EL (cell line): Measurements from ENCODE around the gene MRM2.

Experiments
- DNase-seq: peaks from one replicate; pipeline ENCODE4 v3.0.0-alpha.2; 2016

The MRM2 gene

DNA sequence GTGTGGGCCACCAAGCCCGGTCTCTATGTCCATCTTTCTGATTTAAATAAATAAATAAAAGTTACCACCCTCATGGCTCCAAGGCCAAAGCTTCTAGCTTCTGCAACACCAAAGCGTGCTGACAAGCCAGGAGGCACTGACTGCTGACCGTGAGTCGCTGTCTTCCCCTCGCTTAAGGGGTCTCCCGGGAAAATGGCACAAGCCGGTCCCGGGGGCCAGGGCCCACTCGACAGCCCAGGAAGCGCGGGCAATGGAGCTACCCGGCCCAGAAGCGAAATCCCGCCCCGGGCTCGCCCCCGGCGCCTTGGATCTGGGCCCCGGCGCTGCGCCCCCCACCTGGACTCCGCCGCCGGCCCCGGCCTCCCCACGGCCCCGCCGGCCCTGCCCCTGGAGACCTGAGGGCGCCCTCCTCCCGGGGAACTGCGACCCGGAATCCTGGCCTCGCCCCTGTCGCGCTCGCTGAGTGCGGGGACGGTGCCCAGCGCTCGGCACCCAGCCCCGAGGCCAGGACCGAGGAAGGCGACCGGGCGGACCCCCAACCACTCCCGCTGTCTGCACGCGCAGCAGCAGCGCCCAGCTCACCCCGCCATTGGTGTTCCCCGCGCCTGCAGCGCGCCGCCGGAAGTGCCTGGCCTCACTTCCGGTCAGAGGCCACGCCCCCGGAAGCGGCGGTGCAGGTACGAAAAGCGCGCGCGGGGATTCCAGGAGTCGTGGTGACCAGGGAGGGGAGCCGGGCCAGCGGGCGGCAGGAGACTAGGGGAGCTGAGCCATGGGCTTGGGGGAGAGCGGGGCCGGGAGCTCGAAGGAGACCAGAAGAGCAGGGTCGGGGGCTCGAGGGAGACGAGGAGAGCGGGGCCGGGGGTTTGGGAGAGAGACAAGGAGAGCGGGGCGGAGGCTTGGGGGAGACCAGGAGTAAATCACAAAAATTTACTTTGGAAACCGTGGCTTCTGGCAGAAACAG lies at the start of gene MRM2, which contains the start of gene NUDT1:
Gene MRM2 (minus strand): TSS at position 626 of the 961 bp plus-strand sequence. CDS start 36 bp downstream, at position 590.
Gene NUDT1 (plus strand): TSS at position 647 of the 961 bp plus-strand sequence. CDS start 2,349 bp downstream, outside the sequence.
- DNase-seq, result peak; percentile 80

DNA sequence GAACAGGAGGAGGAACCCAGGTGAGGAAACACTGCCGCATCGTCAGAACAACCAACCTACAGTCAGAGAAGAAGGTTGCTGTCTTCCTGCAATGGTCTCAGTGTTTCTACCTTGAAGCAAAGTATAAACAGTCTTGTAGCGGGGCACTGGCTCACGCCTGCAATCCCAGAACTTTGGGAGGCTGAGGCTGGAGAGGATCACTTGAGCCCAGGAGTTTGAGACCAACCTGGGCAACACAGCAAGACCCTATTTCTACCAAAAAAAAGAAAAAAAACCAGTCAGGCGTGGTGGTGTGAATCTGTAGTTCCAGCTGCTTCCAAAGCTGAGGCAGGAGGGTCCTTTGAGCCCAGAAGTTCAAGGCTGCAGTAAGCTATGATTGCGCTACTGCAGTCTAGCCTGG lies 48.9 kb upstream of the MRM2 start:
- no peak for DNase-seq

DNA sequence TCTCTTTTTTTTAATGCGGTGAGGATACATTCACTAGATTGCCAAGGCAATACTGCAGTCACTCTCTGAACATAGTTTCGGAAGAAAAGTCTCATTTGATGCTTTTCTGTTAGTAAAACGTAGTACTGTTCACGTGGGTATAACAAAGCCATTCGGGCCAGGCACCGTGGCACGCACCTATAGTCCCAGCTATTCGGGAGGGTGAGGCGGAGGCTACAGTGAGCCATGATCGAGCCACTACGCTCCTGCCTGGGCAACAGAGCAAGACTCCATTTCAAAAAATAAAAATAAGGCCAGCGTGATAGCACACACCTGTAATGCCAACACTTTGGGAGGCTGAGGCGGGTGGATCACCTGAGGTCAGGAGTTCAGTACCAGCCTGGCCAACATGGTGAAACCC lies 47.6 kb upstream of the MRM2 start:
- DNase-seq, result no peak

DNA sequence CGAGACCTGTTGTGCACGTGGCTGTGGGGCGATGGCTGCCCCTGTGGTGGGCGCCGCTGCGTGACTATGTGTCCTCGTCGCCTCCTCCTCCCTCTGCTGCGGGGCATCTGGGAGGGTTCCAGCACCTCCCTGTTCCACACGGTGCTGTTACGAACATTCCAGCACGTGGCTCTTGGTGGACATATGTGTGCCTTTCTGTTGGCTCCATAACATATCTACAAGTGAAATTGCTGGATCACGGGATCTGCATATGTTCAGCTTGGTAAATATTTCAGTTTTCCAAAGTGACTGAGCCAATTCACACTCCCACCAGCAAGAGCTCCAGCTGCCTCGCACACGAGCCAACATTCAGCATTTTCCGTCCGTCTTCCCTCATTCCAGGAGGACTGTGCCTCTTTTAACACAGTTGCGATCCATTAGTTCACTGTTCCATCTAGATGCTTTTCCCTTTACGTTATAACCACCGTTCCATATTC lies 47.1 kb upstream of the MRM2 start:
- DNase-seq, result no peak

DNA sequence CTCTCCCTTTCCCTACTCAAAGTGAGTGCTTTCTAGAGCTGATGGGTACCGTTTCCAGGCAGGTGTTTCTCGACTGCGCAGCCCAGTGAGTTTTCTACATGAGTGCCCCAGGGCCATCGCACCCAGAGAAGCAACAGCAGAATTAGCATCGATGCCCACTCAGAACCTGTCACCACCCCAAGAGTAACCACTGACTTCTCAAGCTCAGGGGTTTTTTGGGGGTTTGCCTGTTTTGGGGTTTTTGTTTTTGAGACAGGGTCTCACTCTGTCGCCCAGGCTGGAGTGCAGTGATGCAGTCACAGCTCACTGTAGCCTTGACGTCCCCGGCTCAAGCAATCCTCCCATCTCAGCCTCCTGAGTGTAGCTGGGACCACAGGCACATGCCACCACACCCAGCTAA lies 46.5 kb upstream of the MRM2 start:
- no peak for DNase-seq

DNA sequence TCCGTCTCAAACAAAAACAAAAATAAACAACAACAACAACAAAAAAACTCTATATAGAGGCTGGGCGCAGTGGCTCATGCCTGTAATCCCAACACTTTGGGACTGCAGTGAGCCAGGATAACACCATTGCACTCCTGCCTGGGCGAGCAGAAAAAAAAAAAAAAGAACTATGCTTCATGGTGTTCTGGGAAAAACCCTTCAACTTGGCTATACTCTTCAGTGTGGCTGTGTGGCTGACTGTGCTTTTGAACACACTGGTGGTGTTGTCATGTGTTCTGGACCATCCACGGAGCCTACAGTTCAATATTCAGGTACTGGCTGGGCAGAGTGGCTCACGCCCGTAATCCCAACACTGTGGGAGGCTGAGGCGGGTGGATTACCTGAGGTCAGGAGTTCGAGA lies 45.7 kb upstream of the MRM2 start:
- DNase-seq, result no peak

DNA sequence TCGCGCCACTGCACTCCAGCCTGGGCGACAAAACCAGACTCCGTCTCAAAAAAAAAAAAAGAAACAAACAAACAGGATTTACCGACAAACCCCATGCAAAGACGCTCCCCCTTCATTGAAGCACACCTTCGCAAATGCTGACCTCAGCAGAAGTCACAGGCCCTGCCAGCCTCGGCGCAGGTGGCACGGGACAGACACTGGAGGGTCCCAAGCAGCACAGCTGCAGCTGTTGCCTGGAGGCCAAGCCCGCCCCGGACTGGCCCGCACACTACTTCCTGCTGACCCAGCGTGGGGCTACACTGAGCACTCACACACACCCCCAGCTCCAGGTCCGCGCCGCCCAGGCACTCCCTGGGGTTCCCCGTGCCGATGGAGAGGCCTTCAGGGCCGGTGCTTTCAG lies 41.1 kb upstream of the MRM2 start:
- DNase-seq, result no peak

DNA sequence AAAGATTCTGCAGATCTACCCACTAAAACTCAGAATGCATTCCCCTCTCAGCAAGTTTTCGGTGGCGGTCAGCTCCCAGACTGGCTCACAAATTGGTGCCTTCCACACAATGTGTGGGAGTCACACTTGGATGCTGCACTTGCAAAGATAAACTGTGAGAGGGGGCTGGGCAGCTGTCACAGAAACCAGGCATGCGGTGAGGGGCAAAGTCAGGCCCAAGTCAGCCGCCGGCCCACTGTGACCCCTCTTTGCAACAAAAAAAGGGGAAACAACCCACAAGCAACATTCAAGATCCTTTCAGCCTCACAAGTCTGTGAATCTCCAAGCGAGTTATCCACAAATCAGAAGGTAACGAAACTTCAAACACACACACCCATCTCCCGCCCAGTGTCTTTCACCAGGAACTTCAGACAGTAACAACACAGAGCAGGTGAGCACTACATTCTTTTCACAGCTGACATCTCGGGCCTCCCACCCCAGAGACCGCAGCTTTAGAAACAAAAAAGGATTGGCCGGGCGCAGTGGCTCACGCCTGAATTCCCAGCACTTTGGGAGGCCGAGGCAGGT lies 40.3 kb upstream of the MRM2 start:
- DNase-seq, result no peak

DNA sequence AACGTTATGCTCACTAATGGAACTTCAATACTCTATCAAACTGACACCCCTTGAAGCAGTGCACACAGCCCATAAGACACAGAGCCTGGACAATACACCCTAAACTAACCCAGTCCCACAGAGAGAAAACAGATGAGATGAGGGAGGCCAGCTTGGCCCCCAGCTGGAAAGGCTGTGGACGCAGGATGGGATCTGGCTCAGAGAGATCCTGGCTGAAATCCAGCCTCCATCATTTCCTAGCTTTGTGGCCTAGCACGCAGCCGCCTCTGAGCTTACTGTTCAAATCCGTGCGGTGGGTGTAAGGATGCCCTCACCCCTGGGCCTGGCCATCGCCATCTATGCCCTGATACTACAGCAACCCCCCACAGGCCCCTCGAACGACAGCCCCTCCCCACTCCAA lies 39.5 kb upstream of the MRM2 start:
- no peak for DNase-seq

DNA sequence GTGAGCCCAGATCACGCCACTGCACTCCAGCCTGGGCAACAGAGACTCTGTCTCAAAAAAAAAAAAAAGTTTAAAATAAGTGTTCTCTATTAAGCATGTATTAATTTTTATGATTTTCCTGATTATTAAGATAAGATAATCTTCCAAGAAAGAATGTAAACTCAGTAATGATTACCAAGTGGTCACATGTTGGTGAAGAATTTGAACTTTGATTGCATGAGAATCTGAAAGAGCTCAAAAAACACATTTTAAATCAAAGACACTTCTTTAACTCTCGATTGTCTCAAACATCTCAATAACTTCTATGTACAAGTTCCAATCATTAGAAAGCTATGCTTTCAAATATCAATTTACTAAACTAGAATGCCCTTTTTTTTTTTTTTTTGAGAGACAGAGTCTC lies 38.4 kb upstream of the MRM2 start:
- no peak for DNase-seq

DNA sequence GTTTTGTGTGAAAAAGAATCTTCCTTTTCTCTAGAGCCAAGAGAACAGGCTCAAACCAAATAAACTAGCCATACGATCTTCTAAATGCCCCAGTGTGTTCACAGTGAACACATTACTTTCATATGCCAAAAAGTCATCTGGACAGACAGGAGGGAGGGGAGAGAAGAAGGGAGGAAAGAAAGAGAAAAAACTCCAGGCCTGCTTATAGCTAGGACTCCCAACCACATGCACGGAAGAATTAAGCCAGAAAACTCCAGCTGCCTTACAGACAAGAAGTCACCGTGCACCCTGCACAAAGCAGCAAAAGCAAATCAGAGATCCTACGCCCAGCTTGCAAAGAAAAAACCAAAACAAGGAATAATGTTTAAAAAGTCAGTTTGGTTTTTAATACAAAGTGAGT lies 37.9 kb upstream of the MRM2 start:
- DNase-seq, result no peak

DNA sequence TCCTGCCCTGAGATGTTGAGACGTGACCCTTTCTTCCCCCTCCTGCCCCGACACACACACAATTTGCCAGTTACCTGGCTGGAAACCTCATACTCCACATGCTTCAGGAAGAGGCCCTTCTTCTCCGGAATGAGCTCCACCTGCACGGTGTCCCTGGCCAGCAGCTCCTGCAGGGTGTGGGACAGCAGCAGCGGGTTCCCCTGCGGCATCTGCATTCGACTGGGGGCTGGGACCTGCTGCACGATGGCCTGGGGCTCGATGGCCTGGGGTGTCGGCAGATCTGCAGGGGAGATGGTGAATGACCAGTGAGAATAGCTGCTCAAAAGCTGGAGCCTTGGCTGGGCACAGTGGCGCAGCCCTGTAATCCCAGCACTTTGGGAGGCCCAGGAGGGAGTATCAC lies 36.0 kb upstream of the MRM2 start:
- no peak for DNase-seq

DNA sequence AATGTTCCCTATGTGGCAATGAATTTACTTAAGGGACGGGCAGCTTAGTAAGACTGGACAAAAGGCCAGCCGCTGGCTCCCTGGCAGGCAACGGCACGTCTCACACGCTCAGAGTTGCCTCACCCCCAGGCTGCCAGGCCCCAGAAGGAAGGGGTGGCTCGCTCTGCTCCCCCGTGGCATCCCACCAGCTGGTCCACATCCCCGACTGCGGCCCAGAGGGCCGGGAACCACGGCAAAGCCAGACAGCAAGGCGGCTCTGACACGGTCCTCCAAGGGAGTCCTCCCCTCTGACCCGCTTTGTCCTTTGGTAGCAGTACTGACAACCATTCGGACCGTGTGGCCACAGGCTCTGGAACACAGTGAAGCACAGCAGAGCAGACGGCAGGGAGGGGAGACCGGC lies 34.1 kb upstream of the MRM2 start:
- DNase-seq, result no peak

DNA sequence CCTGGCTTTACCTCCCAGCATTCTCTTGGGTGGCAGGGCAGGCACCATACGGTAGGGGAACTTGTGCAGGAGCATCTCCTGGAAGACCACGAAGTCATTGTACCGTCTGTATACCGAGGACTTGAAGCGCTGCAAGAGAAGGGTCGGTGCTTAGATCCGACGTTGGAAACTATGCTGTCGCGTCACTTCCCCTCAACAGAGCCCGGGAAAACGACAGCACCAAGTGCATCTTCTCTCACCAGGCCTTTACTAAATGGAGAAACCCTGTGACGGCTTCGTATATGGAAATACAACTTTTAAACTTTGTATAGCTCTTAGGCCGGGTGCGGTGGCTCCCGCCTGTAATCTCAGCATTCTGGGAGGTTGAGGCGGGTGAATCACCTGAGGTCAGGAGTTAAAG lies 33.1 kb upstream of the MRM2 start:
- DNase-seq, result no peak

DNA sequence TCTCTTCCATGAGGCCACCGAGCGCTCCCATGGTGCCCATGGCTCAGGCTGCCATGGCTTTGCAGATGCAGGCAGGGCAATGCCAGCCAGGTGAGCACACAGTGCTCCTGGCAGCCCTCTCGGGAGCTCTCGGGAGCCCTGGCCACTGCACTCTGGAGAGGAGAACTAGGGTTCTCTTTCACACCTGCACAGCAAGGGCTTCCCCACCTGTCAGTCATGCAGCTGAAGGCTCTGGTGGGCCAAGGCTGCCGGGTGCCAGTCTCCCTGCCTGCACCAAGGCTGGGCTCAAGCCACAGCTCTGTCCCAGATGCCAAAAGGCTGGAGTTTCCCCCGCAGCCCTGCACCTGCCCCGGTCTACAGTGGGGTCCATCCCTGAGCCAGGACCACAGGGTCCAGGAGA lies 32.7 kb upstream of the MRM2 start:
- no peak for DNase-seq

DNA sequence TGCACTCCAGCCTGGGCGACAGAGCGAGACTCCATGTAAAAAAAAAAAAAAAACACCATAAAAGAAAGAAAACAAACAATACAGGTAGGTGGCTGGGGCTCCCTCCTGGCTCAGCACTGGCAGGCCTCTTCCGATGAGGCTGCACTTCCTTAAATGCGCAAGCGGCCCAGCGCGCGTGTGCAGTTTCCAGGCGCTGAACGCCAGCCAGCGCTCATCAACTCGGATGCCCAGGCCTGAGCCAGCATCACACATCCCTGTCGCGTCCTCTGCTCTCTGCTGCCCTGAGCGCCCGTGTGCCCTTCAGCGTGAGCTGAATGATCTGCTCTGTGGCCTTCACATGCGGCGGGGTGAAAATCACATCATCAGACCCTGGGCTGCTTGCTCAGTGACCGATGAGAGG lies 31.9 kb upstream of the MRM2 start:
- no peak for DNase-seq

DNA sequence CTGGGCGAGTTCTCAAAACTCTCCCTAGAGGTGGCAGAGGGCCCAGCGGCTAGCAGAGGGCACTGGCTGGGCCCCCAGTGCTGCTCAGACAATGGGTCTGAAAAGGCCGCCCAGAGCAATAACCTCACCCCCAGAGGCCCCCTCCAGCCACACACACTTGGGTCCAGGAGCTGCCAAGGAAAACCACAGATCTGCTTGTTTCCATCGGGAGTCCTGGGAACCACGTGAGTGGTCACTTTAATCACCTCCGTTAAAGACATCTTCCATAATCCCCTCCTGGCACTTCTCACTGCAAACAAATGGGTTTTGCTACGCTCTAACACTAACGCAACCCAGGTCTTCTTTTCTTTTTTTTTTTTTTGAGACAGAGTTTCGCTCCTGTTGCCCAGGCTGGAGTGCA lies 30.0 kb upstream of the MRM2 start:
- DNase-seq, result no peak

DNA sequence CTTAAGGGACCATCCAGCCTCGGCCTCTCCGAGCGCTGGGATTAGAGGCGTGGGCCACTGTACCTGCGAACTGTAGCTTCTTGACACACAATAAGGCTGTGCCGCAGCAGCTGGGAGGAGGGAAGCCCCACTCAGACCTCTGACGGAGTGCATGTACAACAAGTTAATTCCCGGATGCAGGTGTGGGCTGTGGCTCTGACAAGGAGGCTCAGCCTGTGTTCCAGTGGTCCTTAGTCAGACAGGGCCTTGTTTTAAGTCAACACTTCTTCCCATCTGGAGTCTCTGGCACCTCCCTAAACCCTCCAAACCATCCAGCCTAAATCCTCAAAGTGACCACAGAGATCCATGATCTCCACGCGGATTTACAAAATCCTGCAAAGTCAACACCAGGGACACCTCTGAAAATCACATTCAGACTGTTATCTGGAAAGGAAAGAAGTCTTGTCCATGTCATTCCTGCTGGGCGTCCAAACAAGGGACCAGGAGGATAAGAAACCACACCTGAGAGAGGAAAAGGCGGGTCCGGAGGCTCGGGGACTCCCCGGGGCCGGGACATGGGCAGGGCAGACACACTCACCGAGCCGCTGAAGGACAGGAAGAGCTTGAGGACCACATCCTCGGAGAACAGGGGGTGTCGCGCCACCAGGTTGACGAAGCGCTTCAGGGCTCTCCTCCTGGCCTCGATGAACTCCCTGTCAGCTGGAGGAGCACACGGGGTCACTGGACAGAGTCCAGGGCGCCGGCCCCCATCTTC lies 29.4 kb upstream of the MRM2 start:
- DNase-seq, result no peak

DNA sequence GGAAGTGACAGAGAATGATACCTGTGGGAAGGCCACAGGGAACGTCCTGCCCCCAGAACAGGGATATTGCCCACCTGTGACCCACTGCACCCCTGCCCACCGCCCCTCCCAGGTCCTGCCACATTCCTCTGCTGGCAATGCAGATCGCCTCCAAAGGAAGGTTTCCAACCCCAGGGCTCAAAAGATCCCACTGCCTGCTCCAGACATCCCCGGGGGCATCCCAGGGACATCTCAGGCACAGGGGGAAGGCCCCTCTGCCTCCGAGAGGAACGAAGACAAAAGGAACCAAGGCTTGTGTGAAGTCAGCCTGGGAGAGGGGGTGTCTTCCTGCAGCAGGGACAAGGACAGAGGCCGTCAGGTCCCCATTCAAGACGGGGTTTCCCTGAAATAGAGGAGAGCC lies 28.5 kb upstream of the MRM2 start:
- no peak for DNase-seq

DNA sequence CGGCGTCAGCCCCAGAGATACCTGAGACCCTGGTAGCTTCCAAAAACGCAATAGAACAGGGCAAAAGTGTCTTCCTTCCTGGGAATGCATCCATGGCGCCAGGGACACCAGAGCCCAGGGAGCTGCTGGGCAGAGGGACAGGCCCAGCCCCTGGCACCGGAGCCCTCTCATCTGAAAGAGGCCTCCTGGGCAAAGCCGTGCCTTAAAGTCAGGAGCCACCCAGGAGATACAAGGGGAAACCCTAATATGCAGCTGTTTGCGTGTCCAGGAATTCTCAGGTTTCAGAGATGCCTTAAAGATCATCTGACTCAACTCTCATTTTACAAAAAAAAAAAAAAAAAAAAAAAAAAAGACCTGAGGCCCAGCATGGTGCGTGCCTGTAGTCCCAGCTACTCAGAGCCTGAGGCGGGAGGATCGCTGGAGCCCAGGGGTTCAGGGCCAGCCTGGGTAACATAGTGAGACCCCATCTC lies 28.0 kb upstream of the MRM2 start:
- no peak for DNase-seq

DNA sequence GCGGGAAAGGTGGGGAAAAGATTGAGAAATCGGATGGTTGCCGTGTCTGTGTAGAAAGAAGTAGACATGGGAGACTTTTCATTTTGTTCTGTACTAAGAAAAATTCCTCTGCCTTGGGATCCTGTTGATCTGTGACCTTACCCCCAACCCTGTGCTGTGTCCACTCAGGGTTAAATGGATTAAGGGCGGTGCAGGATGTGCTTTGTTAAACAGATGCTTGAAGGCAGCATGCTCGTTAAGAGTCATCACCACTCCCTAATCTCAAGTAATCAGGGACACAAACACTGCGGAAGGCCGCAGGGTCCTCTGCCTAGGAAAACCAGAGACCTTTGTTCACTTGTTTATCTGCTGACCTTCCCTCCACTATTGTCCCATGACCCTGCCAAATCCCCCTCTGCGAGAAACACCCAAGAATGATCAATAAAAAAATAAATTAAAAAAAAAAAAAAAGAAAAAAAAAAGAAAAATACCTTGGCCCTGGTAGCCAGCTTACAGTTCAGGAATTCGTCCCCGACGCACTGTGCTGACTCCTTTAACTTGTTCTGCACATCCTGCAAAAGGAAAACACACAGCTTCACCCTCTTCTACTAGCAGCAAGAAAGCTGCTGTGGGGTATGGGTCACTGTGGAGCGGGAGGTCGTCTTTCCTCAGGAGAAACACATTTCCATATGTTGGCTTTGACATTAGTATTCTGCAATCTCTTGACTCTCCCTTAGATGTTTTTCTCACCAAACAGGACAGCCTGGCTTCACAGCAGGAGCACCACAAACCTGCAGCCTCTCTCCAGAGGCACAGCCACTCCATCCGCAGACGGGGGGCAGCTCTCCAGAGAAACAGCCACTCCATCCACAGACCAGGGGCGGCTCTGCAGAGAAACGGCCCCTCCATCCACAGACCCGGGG lies 27.3 kb upstream of the MRM2 start:
- DNase-seq, result peak; percentile 28

DNA sequence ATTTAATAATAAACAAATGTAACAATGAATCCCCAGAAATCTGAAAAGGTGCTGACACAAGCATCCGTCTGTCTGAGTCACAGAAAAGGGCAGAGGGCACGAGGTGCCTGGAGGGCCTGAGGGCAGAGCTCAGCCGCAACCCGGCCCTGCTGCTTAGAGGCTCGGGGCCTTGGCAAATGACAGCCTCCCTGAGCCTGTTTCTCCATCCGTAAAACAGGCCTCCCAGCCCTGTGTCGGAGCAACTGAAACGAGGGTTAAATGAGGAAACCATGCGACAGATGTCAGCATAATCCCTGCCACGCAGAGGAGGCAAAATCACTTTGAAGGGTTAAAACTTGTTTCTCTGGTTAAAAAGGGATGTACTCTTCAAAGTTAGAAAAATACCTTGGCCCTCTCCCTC lies 24.9 kb upstream of the MRM2 start:
- peak; percentile 88 for DNase-seq
